Natural killer cell (primary cell): ENCODE data around the gene MTG2. TPM values are rescaled to one million over a fixed set of nuclear protein-coding genes. Genes with fewer than 3 reads are reported as not detected.

Experiments used
- ATAC-seq, 3 donors: fragments of 150-1000 bp in 2 of 3; fragments of 200-7000 bp in 1 of 3; cut with Tn5 transposase; 1 replicate in 1 of 3; 2 replicates in 2 of 3; pipeline ENCODE4 v1.10.0; 2021; ENCODE audit warnings: mild to moderate bottlenecking in 2 of 3, moderate library complexity in 2 of 3
- DNase-seq, 2 donors: peaks; one replicate each; pipeline versions ENCODE4 v3.0.0 to v3.0.0-alpha.2; 2013 to 2021; ENCODE audit warnings: mixed read lengths in 1 of 2
- H3K27ac ChIP-seq: one replicate; pipeline ENCODE4 v1.5.1; 2013; ENCODE audit warnings: mild to moderate bottlenecking, low read length
- H3K27me3 ChIP-seq: one replicate; pipeline ENCODE4 v1.6.1; 2013; ENCODE audit warnings: low read length; ENCODE audit not compliant: control insufficient read depth, insufficient read depth
- H3K36me3 ChIP-seq: one replicate; pipeline ENCODE4 v1.6.1; 2013; ENCODE audit warnings: low read length; ENCODE audit not compliant: control insufficient read depth, insufficient read depth
- H3K4me1 ChIP-seq: one replicate; pipeline ENCODE4 v1.6.1; 2013; ENCODE audit warnings: low read length; ENCODE audit not compliant: control insufficient read depth, insufficient read depth
- H3K4me3 ChIP-seq: one replicate; pipeline ENCODE4 v1.5.1; 2013; ENCODE audit warnings: low read length
- H3K9me3 ChIP-seq: one replicate; pipeline ENCODE4 v1.6.1; 2013; ENCODE audit warnings: low read length; ENCODE audit not compliant: control insufficient read depth, insufficient read depth
- H3K27ac Mint-ChIP-seq, 2 donors: one replicate each; pipeline ENCODE4 v1.8.0; 2022; ENCODE audit warnings: mild to moderate bottlenecking in 2 of 2, mixed read lengths in 2 of 2, moderate library complexity in 1 of 2
- H3K27me3 Mint-ChIP-seq, 2 donors: one replicate each; pipeline ENCODE4 v1.8.0; 2022; ENCODE audit warnings: low read depth in 2 of 2, mixed read lengths in 2 of 2
- H3K36me3 Mint-ChIP-seq: one replicate; pipeline ENCODE4 v1.8.0; 2022; ENCODE audit warnings: mixed read lengths
- H3K4me1 Mint-ChIP-seq, 2 donors: one replicate each; pipeline ENCODE4 v1.8.0; 2022; ENCODE audit warnings: mixed read lengths in 2 of 2
- H3K4me3 Mint-ChIP-seq: one replicate; pipeline ENCODE4 v1.8.0; 2022; ENCODE audit warnings: mild to moderate bottlenecking, moderate library complexity, mixed read lengths
- H3K9me3 Mint-ChIP-seq, 2 donors: one replicate each; pipeline ENCODE4 v1.8.0; 2022; ENCODE audit warnings: mixed read lengths in 2 of 2
- WGBS: methylation state at CpG from one replicate; pipeline ENCODE4 v1.1.7; 2013; ENCODE audit warnings: missing lambda C conversion rate; ENCODE audit not compliant: insufficient coverage; 5-methylcytosine and 5-hydroxymethylcytosine counted together
- intact Hi-C: fragments of 100-400 bp; cut with micrococcal nuclease; formaldehyde crosslinking; loops from one replicate; pipeline ENCODE4 v1.14.2; 2022
- total RNA-seq, 4 donors: library from RNA; stranded (reverse); fragments of 120-200 nt in 1 of 4; gene quantifications; one replicate each; pipeline versions ENCODE4 v1.2.3 to v1.2.4, GENCODE V29; 2013 to 2022
- TF ChIP-seq, protein P1 (sequence below): fragments of 200-600 bp; IDR thresholded peaks from one replicate; pipeline ENCODE4 v1.8.0; 2022; ENCODE audit warnings: antibody characterized with exemption

Gene MTG2, protein sequence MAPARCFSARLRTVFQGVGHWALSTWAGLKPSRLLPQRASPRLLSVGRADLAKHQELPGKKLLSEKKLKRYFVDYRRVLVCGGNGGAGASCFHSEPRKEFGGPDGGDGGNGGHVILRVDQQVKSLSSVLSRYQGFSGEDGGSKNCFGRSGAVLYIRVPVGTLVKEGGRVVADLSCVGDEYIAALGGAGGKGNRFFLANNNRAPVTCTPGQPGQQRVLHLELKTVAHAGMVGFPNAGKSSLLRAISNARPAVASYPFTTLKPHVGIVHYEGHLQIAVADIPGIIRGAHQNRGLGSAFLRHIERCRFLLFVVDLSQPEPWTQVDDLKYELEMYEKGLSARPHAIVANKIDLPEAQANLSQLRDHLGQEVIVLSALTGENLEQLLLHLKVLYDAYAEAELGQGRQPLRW
- 10 to 100 TPM; 16.8 to 25.8 (median 25.3) TPM for total RNA-seq
- total RNA-seq (2013): 25.6 TPM

DNA sequence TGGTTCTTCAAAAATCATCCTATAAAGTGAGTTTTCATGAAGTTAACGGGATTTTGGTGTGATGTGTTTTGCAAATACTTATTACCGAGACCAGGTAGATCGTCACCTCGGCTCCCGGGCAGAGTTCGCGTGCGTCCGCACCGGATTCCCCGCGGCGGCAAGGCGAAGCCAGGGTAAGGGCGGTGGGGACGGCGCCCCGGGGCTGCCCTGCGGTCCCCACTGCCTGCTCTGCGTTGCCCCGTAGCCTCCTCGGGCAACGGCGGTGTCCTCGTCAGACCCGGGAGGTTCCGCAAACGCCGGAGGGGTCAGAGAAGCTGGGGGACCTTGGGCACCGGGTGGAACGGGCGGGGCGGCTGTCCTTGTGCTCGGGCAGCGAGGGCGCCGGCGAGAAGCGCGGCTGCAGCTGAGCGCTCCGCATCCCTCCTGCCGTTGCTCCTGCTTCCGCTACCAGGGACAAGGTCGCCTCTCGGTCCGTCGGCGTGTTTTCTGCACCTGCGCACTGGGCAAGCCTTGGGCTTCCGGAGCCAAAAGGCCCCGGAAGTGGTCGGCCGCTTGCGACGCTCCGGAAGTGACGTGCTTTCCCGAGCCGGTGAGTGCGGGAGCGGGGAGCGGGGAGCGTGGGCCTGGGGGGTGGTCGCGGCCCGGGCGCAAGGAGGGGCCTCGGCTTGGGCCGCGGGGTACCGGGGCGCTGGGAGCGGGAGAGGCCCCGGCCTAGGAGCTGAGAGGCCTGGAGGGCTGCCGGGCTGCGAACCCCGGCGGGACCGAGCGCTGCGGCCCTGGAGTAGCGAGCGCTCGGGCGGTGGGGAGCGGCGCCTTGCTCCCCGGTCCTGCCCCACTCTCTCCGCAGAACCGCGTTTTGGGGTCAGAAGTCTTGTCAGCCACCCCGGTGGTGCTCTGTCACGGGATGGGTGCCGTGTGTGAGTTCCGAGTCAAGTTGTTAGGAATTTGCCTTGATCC, at the start of gene MTG2:
TSS of gene MTG2 (plus strand) at position 560 of the 957 bp plus-strand sequence. CDS start 10,393 bp downstream, outside the sequence.
- no peaks in the 10 kb centered on the region for H3K27me3 Mint-ChIP-seq
- intact Hi-C loops: loop anchor here (2.0 kb wide), 2 partner anchors 40 to 56 kb away; partner anchors contain the start of genes OSBPL2, PSMA7 and SS18L1
- DNase-seq (peak; percentile 88 to 99), ATAC-seq (peak; percentile 92 to 94 (median 92))
- H3K4me1 Mint-ChIP-seq: peaks cover 14 to 28% of the 10 kb centered on the region in 2 donors
- H3K9me3 Mint-ChIP-seq: no peaks in the 10 kb centered on the region
- Histone ChIP-seq H3K4me1 (peaks cover 14% of the 10 kb centered on the region), H3K36me3 (no peaks in the 10 kb centered on the region), H3K27ac (peak within 1 kb of the TSS; percentile 82), H3K9me3 (no peaks in the 10 kb centered on the region), H3K4me3 (peak within 1 kb of the TSS; percentile 80), H3K27me3 (no peaks in the 10 kb centered on the region)
- TF ChIP-seq, protein P1, sequence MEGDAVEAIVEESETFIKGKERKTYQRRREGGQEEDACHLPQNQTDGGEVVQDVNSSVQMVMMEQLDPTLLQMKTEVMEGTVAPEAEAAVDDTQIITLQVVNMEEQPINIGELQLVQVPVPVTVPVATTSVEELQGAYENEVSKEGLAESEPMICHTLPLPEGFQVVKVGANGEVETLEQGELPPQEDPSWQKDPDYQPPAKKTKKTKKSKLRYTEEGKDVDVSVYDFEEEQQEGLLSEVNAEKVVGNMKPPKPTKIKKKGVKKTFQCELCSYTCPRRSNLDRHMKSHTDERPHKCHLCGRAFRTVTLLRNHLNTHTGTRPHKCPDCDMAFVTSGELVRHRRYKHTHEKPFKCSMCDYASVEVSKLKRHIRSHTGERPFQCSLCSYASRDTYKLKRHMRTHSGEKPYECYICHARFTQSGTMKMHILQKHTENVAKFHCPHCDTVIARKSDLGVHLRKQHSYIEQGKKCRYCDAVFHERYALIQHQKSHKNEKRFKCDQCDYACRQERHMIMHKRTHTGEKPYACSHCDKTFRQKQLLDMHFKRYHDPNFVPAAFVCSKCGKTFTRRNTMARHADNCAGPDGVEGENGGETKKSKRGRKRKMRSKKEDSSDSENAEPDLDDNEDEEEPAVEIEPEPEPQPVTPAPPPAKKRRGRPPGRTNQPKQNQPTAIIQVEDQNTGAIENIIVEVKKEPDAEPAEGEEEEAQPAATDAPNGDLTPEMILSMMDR: no peak
- under 1% methylated on average over 95 of the region's 96 CpGs for WGBS
- no peaks in the 10 kb centered on the region for H3K36me3 Mint-ChIP-seq
- peak within 1 kb of the TSS; percentile 86 for H3K4me3 Mint-ChIP-seq
- H3K27ac Mint-ChIP-seq: peak within 1 kb of the TSS; percentile 90 to 98

DNA sequence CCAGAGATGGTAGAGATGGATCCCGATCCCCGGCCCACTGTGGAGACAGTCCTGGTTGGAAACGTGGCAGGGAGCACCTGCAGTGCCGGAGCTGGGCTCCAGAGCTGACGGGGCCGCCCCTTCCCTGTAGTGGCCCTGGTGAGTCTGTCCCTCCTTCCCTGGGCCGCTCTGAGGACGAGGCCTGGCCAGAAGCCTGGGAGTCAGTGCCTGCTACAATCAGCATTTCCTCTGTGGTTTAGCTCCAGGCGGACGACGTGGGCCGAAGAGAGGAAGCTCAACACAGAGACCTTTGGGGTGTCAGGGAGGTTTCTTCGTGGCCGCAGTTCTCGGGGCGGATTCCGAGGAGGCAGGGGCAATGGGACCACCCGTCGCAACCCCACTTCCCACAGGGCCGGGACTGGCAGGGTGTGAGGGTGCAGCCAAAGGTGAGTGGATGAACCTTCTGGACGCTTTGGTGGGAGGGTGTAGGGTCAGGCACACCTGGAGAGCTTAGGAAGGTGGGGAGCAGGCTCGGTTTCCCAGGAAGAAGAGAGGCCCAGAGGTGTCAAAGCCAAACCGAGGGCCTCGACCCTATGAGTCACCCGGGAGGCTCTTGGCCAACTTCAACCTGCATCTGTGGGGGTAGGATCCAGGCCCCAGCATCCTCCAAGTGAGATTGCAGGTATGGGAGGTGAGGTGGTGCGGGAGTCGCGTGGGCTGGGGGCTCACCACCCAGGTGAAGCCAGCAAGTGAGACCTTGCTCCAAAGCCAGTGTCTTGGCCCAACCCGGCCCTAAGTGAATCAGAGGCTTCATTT, 49.6 kb upstream of the MTG2 start:
- Histone ChIP-seq H3K4me1 (peaks cover 11% of the 10 kb centered on the region), H3K9me3 (no peaks in the 10 kb centered on the region), H3K27ac (peak overlapping the region; percentile 11), H3K36me3 (peaks cover 84% of the 10 kb centered on the region), H3K27me3 (no peaks in the 10 kb centered on the region), H3K4me3 (no peak overlapping the region)
- H3K27me3 Mint-ChIP-seq: no peaks in the 10 kb centered on the region
- DNase-seq: no peak
- intact Hi-C loops: no loop called here
- TF ChIP-seq, protein P1: no peak
- no peak for ATAC-seq
- peak overlapping the region; percentile 65 to 84 for H3K27ac Mint-ChIP-seq
- H3K4me1 Mint-ChIP-seq: peaks cover 33 to 43% of the 10 kb centered on the region in 2 donors
- H3K9me3 Mint-ChIP-seq: no peaks in the 10 kb centered on the region
- WGBS: 69% methylated on average over 29 of the region's 29 CpGs
- peak overlapping the region; percentile 21 for H3K4me3 Mint-ChIP-seq
- H3K36me3 Mint-ChIP-seq: peaks cover 21% of the 10 kb centered on the region

DNA sequence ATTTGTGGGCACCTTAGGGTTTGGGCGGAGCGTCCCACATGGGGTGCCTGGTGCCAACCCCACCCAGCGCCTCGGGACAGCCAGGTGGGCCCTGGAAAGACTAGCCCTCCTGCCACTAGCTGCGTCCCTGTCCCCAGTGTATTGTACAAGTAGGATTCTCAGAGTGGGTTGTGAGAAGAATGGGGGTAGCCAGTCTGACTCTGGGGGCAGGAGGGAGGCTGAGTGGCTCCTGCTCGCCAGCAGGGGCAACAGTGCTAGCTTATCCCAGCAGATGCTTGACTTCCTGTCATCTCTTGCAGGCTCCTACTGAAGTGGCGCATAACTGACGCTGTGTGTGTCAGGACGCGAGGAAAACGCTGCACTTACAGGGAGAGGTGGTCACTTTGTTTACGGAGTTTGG, 49.0 kb upstream of the MTG2 start:
- intact Hi-C loops: no loop called here
- no peak overlapping the region for H3K4me3 ChIP-seq
- peaks cover 28 to 38% of the 10 kb centered on the region in 2 donors for H3K4me1 Mint-ChIP-seq
- no peaks in the 10 kb centered on the region for H3K9me3 Mint-ChIP-seq
- peak in 1 of 3 donors; percentile 20 for ATAC-seq
- TF ChIP-seq, protein P1: no peak
- H3K27ac ChIP-seq: no peak overlapping the region
- no peaks in the 10 kb centered on the region for H3K9me3 ChIP-seq
- peaks cover 87% of the 10 kb centered on the region for H3K36me3 ChIP-seq
- peaks cover 15% of the 10 kb centered on the region for H3K36me3 Mint-ChIP-seq
- H3K4me1 ChIP-seq: peaks cover 11% of the 10 kb centered on the region
- no peak overlapping the region for H3K4me3 Mint-ChIP-seq
- peak overlapping the region; percentile 65 to 84 for H3K27ac Mint-ChIP-seq
- no peaks in the 10 kb centered on the region for H3K27me3 Mint-ChIP-seq
- H3K27me3 ChIP-seq: no peaks in the 10 kb centered on the region
- DNase-seq: no peak
- WGBS: 89% methylated on average over 12 of the region's 12 CpGs
